ENCODE results near the gene CFAP44. TPM values are rescaled to one million over a fixed set of nuclear protein-coding genes. Genes with fewer than 3 reads are reported as not detected.

CFAP44 gene
- total and polyA plus RNA-seq, 2 of the 13 experiments (the other 11 are each of a cell fraction or from before 2014, with no cell fraction given), result 1.7 to 4.7 TPM

- TF ChIP-seq AGO2 (optimal IDR thresholded peaks at IDR 0.05; ENCODE audit: low read depth, low read length), result no peak
- TF ChIP-seq ZNF20 (CRISPR knock-in tag; IDR thresholded peaks at IDR 0.05), result no peak
- TF ChIP-seq, protein P1, sequence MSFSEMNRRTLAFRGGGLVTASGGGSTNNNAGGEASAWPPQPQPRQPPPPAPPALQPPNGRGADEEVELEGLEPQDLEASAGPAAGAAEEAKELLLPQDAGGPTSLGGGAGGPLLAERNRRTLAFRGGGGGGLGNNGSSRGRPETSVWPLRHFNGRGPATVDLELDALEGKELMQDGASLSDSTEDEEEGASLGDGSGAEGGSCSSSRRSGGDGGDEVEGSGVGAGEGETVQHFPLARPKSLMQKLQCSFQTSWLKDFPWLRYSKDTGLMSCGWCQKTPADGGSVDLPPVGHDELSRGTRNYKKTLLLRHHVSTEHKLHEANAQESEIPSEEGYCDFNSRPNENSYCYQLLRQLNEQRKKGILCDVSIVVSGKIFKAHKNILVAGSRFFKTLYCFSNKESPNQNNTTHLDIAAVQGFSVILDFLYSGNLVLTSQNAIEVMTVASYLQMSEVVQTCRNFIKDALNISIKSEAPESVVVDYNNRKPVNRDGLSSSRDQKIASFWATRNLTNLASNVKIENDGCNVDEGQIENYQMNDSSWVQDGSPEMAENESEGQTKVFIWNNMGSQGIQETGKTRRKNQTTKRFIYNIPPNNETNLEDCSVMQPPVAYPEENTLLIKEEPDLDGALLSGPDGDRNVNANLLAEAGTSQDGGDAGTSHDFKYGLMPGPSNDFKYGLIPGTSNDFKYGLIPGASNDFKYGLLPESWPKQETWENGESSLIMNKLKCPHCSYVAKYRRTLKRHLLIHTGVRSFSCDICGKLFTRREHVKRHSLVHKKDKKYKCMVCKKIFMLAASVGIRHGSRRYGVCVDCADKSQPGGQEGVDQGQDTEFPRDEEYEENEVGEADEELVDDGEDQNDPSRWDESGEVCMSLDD (CRISPR knock-in tag; IDR thresholded peaks at IDR 0.05; ENCODE audit: borderline replicate concordance), result no peak
Observed at GRCh38 chr3:113409676-113410075, 31.6 kb downstream of the CFAP44 start (continued).

GRCh38 chr3:113405180-113405579 is 36.1 kb downstream of the CFAP44 start:
- no peak overlapping the region for H3K27ac ChIP-seq (ENCODE audit: extremely low read length, insufficient read depth, low read length)
- no peaks in the 10 kb centered on the region for H3K36me3 ChIP-seq (replicated peaks in 1 of 2; ENCODE audit: control insufficient read depth in 1 of 2, insufficient read depth in 2 of 2, low read length in 2 of 2)
- H3K9me3 ChIP-seq (ENCODE audit: low read length), result no peaks in the 10 kb centered on the region
- CTCF ChIA-PET (ENCODE audit: low intra/inter-chr PET ratio, low total read pairs), result no interaction called here
- intact Hi-C loops (cut with micrococcal nuclease; ENCODE audit: unreplicated experiment) (no loop called here), in situ Hi-C loops (cut with HindIII; ENCODE audit: extremely low pct_ligation_motif_present, low pct_unique_long_range_greater_than_20kb) (no loop called here)
- no peak for DNase-seq (ENCODE audit: low spot score)
- no TSS peak for BruUV-seq (replicated peaks)
- no peak overlapping the region for H3K9ac ChIP-seq (ENCODE audit: insufficient read depth, low read depth, low read length)
- TF ChIP-seq ZNF724P (CRISPR knock-in tag; IDR thresholded peaks at IDR 0.05; ENCODE audit: borderline replicate concordance) (no peak), GPN1 (CRISPR knock-in tag; IDR thresholded peaks at IDR 0.05; ENCODE audit: borderline replicate concordance) (no peak), ZNF713 (CRISPR knock-in tag; IDR thresholded peaks at IDR 0.05) (no peak), PAWR (CRISPR knock-in tag; IDR thresholded peaks at IDR 0.05; ENCODE audit: borderline replicate concordance) (no peak), IRX3 (CRISPR knock-in tag; IDR thresholded peaks at IDR 0.05; ENCODE audit: borderline replicate concordance, low read depth) (no peak), MTA3 (CRISPR knock-in tag; IDR thresholded peaks at IDR 0.05) (no peak), ZFY (CRISPR knock-in tag; IDR thresholded peaks at IDR 0.05) (no peak), NR3C1 (CRISPR knock-in tag; IDR thresholded peaks at IDR 0.05) (no peak), HNRNPH1 (optimal IDR thresholded peaks at IDR 0.05; ENCODE audit: low read depth, low read length) (no peak), ZSCAN22 (CRISPR knock-in tag; IDR thresholded peaks at IDR 0.05) (no peak), JUNB (CRISPR knock-in tag; IDR thresholded peaks at IDR 0.05; ENCODE audit: borderline replicate concordance) (no peak)
- TF ChIP-seq, protein P2, sequence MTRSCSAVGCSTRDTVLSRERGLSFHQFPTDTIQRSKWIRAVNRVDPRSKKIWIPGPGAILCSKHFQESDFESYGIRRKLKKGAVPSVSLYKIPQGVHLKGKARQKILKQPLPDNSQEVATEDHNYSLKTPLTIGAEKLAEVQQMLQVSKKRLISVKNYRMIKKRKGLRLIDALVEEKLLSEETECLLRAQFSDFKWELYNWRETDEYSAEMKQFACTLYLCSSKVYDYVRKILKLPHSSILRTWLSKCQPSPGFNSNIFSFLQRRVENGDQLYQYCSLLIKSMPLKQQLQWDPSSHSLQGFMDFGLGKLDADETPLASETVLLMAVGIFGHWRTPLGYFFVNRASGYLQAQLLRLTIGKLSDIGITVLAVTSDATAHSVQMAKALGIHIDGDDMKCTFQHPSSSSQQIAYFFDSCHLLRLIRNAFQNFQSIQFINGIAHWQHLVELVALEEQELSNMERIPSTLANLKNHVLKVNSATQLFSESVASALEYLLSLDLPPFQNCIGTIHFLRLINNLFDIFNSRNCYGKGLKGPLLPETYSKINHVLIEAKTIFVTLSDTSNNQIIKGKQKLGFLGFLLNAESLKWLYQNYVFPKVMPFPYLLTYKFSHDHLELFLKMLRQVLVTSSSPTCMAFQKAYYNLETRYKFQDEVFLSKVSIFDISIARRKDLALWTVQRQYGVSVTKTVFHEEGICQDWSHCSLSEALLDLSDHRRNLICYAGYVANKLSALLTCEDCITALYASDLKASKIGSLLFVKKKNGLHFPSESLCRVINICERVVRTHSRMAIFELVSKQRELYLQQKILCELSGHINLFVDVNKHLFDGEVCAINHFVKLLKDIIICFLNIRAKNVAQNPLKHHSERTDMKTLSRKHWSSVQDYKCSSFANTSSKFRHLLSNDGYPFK (CRISPR knock-in tag; IDR thresholded peaks at IDR 0.05; ENCODE audit: borderline replicate concordance), result no peak
- 27% methylated on average over 1 of the region's 1 CpG for WGBS (ENCODE audit: low lambda C conversion rate)
- H3K4me1 ChIP-seq (ENCODE audit: insufficient read depth, low read length), result no peaks in the 10 kb centered on the region
- no peak overlapping the region for H3K4me3 ChIP-seq (replicated peaks in 1 of 3; ENCODE audit: insufficient read depth in 1 of 3, low read depth in 2 of 3, low read length in 3 of 3)
- H4K20me1 ChIP-seq (ENCODE audit: insufficient read depth, low read length), result no peaks in the 10 kb centered on the region
- no peaks in the 10 kb centered on the region for H3K79me2 ChIP-seq (ENCODE audit: insufficient read depth, low read length)
- no peak for ATAC-seq
- no peak for FAIRE-seq
- H3K27me3 ChIP-seq (ENCODE audit: control insufficient read depth in 1 of 2, insufficient read depth in 2 of 2, low read length in 2 of 2), result no peaks in the 10 kb centered on the region
- POLR2A ChIA-PET, result no interaction called here
- no peak overlapping the region for H3K4me2 ChIP-seq (ENCODE audit: low read depth, low read length)
- no peak overlapping the region for H2AFZ ChIP-seq (ENCODE audit: low read length)

Measured in HepG2 (cell line).